ENCODE data around the gene ANKFY1. TPM values are rescaled to one million over a fixed set of nuclear protein-coding genes. Genes with fewer than 3 reads are reported as not detected.

The ANKFY1 gene
- total RNA-seq, 1 experiment from 2014 or later, result 38.9 TPM

DNA sequence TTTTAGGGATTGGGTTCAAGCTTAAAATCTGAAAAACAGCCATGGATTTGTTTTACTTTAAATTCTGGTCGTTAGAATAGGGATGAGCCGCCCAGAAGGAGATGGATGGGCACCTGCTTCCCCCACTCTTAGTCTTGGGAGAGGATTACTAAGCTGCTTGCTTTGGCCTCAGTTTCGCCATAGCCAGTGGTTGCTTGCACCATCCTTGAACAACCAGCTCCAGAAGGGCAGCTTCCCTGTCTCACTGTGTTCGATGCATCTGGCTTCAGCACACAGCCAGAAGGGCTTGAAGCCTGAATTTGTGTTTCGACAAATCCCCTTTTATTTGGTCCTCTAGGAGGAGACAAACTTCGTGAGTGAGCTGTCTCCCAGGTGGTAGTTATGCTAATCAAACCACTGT lies 113.7 kb downstream of the ANKFY1 start:
- ChIA-PET RAD21 (ENCODE audit: low non-redundant PET in 1 of 2, low total read pairs in 2 of 2, uncharacterized antibody in 2 of 2, unreplicated experiment in 2 of 2) (no interaction called here), POLR2A (no interaction called here), CTCF (no interaction called here)
- no peak overlapping the region for H3K27ac ChIP-seq (ENCODE audit: low read depth, low read length)
- H3K9me3 ChIP-seq (ENCODE audit: control insufficient read depth in 1 of 2, insufficient read depth in 1 of 2, low read depth in 1 of 2, low read length in 2 of 2), result no peaks in the 10 kb centered on the region
- no peaks in the 10 kb centered on the region for H3K4me1 ChIP-seq (ENCODE audit: control insufficient read depth in 1 of 2, insufficient read depth in 2 of 2, low read length in 2 of 2)
- no peak for TF ChIP-seq SRF (IDR thresholded peaks at IDR 0.05; ENCODE audit: low read depth)
- TF ChIP-seq CBX3 (IDR thresholded peaks at IDR 0.05; ENCODE audit: low read depth), result no peak
- intact Hi-C loops (cut with micrococcal nuclease), result no loop called here
- H3K4me2 ChIP-seq (ENCODE audit: low read length), result no peak overlapping the region
- H3K4me3 ChIP-seq (replicated peaks in 1 of 2; ENCODE audit: low read depth in 1 of 2, low read length in 2 of 2), result no peak overlapping the region
- ATAC-seq (no peak), DNase-seq (ENCODE audit: low read depth, low spot score) (no peak)
- H3K36me3 ChIP-seq (ENCODE audit: control insufficient read depth in 1 of 2, insufficient read depth in 2 of 2, low read length in 2 of 2), result peaks cover 0 to 4% of the 10 kb centered on the region in 2 experiments; a peak in 2 of 4 replicates
- H3K79me2 ChIP-seq (ENCODE audit: insufficient read depth, low read length), result no peaks in the 10 kb centered on the region
- no peak overlapping the region for H3K9ac ChIP-seq (ENCODE audit: low read length)
- no peaks in the 10 kb centered on the region for H3K27me3 ChIP-seq (ENCODE audit: insufficient read depth, low read length)
- no peaks in the 10 kb centered on the region for H4K20me1 ChIP-seq (ENCODE audit: insufficient read depth)
- H2AFZ ChIP-seq (ENCODE audit: low read depth, low read length, poor library complexity, severe bottlenecking), result no peak overlapping the region
- H3K9me2 ChIP-seq (ENCODE audit: insufficient read depth), result no peaks in the 10 kb centered on the region
- BruUV-seq (replicated peaks), result no TSS peak

- H3K9ac ChIP-seq (ENCODE audit: low read length), result no peak overlapping the region
- no peak overlapping the region for H3K27ac ChIP-seq (ENCODE audit: low read depth, low read length)
- no peaks in the 10 kb centered on the region for H3K9me3 ChIP-seq (ENCODE audit: control insufficient read depth in 1 of 2, insufficient read depth in 1 of 2, low read depth in 1 of 2, low read length in 2 of 2)
- POLR2A ChIA-PET, result no interaction called here
- H4K20me1 ChIP-seq (ENCODE audit: insufficient read depth), result no peaks in the 10 kb centered on the region
- DNase-seq (ENCODE audit: low read depth, low spot score) (no peak), ATAC-seq (no peak)
- no TSS peak for BruUV-seq (replicated peaks)
- RAD21 ChIA-PET (ENCODE audit: low non-redundant PET in 1 of 2, low total read pairs in 2 of 2, uncharacterized antibody in 2 of 2, unreplicated experiment in 2 of 2), result no interaction called here
- peaks cover 0 to 4% of the 10 kb centered on the region in 2 experiments; a peak in 1 of 4 replicates for H3K36me3 ChIP-seq (ENCODE audit: control insufficient read depth in 1 of 2, insufficient read depth in 2 of 2, low read length in 2 of 2)
- intact Hi-C loops (cut with micrococcal nuclease), result no loop called here
- H3K27me3 ChIP-seq (ENCODE audit: insufficient read depth, low read length), result no peaks in the 10 kb centered on the region
- H3K4me1 ChIP-seq (ENCODE audit: control insufficient read depth in 1 of 2, insufficient read depth in 2 of 2, low read length in 2 of 2), result peaks cover 0 to 7% of the 10 kb centered on the region in 2 experiments; a peak in 2 of 4 replicates
- TF ChIP-seq, protein P1, sequence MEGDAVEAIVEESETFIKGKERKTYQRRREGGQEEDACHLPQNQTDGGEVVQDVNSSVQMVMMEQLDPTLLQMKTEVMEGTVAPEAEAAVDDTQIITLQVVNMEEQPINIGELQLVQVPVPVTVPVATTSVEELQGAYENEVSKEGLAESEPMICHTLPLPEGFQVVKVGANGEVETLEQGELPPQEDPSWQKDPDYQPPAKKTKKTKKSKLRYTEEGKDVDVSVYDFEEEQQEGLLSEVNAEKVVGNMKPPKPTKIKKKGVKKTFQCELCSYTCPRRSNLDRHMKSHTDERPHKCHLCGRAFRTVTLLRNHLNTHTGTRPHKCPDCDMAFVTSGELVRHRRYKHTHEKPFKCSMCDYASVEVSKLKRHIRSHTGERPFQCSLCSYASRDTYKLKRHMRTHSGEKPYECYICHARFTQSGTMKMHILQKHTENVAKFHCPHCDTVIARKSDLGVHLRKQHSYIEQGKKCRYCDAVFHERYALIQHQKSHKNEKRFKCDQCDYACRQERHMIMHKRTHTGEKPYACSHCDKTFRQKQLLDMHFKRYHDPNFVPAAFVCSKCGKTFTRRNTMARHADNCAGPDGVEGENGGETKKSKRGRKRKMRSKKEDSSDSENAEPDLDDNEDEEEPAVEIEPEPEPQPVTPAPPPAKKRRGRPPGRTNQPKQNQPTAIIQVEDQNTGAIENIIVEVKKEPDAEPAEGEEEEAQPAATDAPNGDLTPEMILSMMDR (IDR thresholded peaks at IDR 0.05 in 2 of 3, conservative IDR thresholded peaks at IDR 0.05 in 1 of 3; ENCODE audit: borderline replicate concordance in 1 of 3, insufficient read depth in 1 of 3, low read depth in 2 of 3, low read length in 2 of 3), result no peak
- TF ChIP-seq JUND (IDR thresholded peaks at IDR 0.05) (no peak), SP1 (IDR thresholded peaks at IDR 0.05; ENCODE audit: low read depth) (no peak), FOSL1 (IDR thresholded peaks at IDR 0.05; ENCODE audit: low read depth) (no peak), CBX3 (IDR thresholded peaks at IDR 0.05; ENCODE audit: low read depth) (no peak), RAD21 (IDR thresholded peaks at IDR 0.05; ENCODE audit: low read depth) (no peak), POLR2AphosphoS5 (IDR thresholded peaks at IDR 0.05; ENCODE audit: low read depth, low read length) (no peak), MAX (IDR thresholded peaks at IDR 0.05) (no peak)
- TF ChIP-seq, protein P2, sequence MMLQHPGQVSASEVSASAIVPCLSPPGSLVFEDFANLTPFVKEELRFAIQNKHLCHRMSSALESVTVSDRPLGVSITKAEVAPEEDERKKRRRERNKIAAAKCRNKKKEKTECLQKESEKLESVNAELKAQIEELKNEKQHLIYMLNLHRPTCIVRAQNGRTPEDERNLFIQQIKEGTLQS (IDR thresholded peaks at IDR 0.05), result no peak
- no peak overlapping the region for H3K4me3 ChIP-seq (replicated peaks in 1 of 2; ENCODE audit: low read depth in 1 of 2, low read length in 2 of 2)
- peaks cover 6% of the 10 kb centered on the region; the same call in 1 of the 2 replicates for H3K79me2 ChIP-seq (ENCODE audit: insufficient read depth, low read length)
- no peaks in the 10 kb centered on the region for H3K9me2 ChIP-seq (ENCODE audit: insufficient read depth)
- H2AFZ ChIP-seq (ENCODE audit: low read depth, low read length, poor library complexity, severe bottlenecking), result no peak overlapping the region
- no peak overlapping the region for H3K4me2 ChIP-seq (ENCODE audit: low read length)
- CTCF ChIA-PET, result no interaction called here
These were observed 115.0 kb downstream of the ANKFY1 start for GRCh38 chr17:4148611-4149308.

Measured in HCT116 (cell line).